Fibroblast of villous mesenchyme (primary cell): ENCODE data around the gene TMEM161B. TPM values are rescaled to one million over a fixed set of nuclear protein-coding genes. Genes with fewer than 3 reads are reported as not detected.

ENCODE experiments used
- DNase-seq: peaks from one replicate; pipeline ENCODE4 v3.0.0-alpha.2; 2010; ENCODE audit warnings: low read depth
- H3K4me3 ChIP-seq: 2 replicates; pipeline ENCODE4 v1.5.1; 2011; ENCODE audit warnings: low read depth, mild to moderate bottlenecking, low read length
- small RNA-seq: library from RNA; depleted of rRNA; stranded (forward); fragments of <200 nt; gene quantifications from one replicate; pipeline ENCODE3, GENCODE V24; 2012
- total RNA-seq: library from RNA; depleted of rRNA; stranded (reverse); fragments of >200 nt; gene quantifications from 2 replicates; pipeline ENCODE4 v1.2.3, GENCODE V29; 2012
- TF ChIP-seq, protein P1 (sequence below): IDR thresholded peaks from 2 replicates; pipeline ENCODE4 v1.5.1; 2012; ENCODE audit warnings: low read depth, mild to moderate bottlenecking, low read length; ENCODE audit not compliant: insufficient read depth

The TMEM161B gene
- total RNA-seq, 1 donor, result 18.1 TPM

DNA sequence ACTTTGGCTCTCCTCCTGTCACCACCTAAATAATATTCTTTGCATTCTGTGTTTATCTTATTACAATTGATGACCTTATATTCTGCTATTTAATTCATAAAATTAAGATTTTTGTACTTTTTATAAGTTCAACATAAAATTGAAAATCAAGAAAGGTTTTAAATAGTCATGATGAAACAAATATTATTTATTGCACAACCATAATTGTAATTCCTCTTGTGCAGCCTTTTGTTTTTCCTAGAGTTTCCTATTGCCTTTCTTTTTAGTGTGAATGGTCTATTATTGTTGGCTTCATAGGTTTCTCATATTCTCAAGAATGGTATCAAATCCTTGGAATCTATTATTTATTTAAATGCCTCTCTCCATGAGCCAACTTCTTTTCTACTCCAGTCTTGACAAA lies 117.9 kb downstream of the TMEM161B start:
- DNase-seq, result no peak
- no peak overlapping the region for H3K4me3 ChIP-seq
- TF ChIP-seq, protein P1, sequence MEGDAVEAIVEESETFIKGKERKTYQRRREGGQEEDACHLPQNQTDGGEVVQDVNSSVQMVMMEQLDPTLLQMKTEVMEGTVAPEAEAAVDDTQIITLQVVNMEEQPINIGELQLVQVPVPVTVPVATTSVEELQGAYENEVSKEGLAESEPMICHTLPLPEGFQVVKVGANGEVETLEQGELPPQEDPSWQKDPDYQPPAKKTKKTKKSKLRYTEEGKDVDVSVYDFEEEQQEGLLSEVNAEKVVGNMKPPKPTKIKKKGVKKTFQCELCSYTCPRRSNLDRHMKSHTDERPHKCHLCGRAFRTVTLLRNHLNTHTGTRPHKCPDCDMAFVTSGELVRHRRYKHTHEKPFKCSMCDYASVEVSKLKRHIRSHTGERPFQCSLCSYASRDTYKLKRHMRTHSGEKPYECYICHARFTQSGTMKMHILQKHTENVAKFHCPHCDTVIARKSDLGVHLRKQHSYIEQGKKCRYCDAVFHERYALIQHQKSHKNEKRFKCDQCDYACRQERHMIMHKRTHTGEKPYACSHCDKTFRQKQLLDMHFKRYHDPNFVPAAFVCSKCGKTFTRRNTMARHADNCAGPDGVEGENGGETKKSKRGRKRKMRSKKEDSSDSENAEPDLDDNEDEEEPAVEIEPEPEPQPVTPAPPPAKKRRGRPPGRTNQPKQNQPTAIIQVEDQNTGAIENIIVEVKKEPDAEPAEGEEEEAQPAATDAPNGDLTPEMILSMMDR, result no peak

DNA sequence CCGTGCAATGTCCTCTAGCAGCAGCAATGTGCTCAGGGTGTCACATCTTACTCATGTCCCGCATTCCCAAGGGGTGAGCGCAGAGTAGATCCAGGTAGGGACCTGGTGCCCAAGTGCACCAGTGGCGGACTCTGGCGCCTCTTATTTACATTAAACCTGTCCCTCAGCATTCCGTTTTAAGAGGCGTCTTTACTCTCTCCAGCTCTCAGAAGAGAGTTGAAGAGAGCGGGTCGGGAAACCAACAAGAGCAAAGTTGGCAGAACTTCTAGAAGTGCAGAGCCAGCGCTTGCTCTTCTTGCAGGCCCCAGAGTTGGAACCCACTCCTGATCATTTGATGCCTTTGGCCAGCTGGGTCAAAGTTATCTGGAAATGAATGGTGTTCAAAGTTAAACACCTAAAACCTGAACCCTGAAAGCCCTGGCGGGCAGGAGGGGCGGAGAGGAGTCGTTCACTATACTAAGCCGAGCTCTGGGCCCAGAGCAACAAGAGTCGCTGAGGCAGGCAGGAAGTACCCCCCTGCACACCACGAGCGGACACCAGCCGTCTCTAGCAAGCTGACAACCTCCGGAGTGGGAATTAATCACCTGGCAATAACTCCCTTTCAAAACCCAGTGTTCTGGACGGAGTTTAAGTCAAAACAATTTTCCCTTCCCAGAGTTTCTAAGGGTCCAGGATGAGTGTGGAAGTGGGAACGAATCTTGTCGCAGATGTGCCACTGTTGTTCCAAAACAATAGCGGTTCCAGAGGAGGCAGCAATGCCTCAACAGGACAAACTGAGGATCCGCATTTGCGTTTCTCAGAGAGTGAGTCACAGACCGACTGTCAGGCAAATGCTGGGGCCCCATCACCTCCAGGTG lies 122.8 kb downstream of the TMEM161B start:
- DNase-seq, result no peak
- TF ChIP-seq, protein P1, result no peak
- no peak overlapping the region for H3K4me3 ChIP-seq

DNA sequence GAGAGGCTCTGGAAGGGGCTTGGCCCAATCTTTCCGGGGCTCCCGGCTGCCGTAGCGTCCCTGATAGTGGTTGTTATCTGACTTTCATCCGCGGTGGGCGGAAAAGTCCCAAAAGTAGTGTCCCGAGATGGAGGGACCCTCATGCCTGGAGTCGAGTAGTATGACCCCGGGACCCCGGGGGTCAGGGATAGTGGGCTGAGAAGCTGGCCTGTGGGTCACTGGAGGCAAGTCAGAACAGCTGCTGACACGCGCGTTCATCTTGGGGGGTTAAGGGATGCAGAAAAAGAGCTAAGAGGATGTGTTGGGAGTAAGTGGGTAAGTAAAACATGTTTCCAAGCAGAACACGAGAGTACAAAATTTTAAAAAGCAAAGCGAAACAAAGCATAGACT lies 123.4 kb downstream of the TMEM161B start:
- TF ChIP-seq, protein P1, result no peak
- no peak overlapping the region for H3K4me3 ChIP-seq
- no peak for DNase-seq

Small RNA genes lying within 50 kb of the gene (small RNA-seq; reads per million reads assigned to genes)
- not detected for gene RNA5SP187
